GM12878 (cell line): ENCODE data around the gene TMEM150A. TPM values are rescaled to one million over a fixed set of nuclear protein-coding genes. Genes with fewer than 3 reads are reported as not detected.

Experiments used
- ATAC-seq: fragments of 200-7000 bp; cut with Tn5 transposase; 3 replicates; pipeline ENCODE4 v1.9.1; 2020; ENCODE audit warnings: mild to moderate bottlenecking, moderate library complexity
- BruUV-seq: library from RNA; stranded (reverse); fragments of 400-500 nt; replicated peaks from 2 replicates; lab custom pipeline; 2021; lab: Mats Ljungman, UMichigan
- CTCF ChIA-PET: fragments of 300-600 bp; sonication (Branson Sonifier 250); formaldehyde crosslinking; extraction: SDS; loops from one replicate; lab custom pipeline; 2021; ENCODE audit warnings: inconsistent platforms; lab: Yijun Ruan, JAX
- POLR2A ChIA-PET: fragments of 350-600 bp; formaldehyde crosslinking; extraction: SDS; loops from one replicate; lab custom pipeline; 2021; ENCODE audit warnings: inconsistent platforms; lab: Charles Lee
- RAD21 ChIA-PET: fragments of 300-600 bp; sonication (Branson Sonifier 250); formaldehyde crosslinking; loops from one replicate; lab custom pipeline; 2023; ENCODE audit warnings: antibody characterized with exemption; ENCODE audit not compliant: unreplicated experiment; lab: Charles Lee
- SMC1A ChIA-PET: fragments of 300-600 bp; sonication (Branson Sonifier 250); formaldehyde crosslinking; loops from one replicate; lab custom pipeline; 2023; ENCODE audit not compliant: unreplicated experiment, uncharacterized antibody; lab: Charles Lee
- DNase-seq: peaks from one replicate; pipeline ENCODE4 v3.0.0-alpha.2; 2011; ENCODE audit warnings: low read depth, low spot score
- FAIRE-seq: peaks from 3 replicates; lab custom pipeline; 2011; peaks lifted over from hg19 to GRCh38; lab: Jason Lieb, UNC
- H2AFZ ChIP-seq: 2 replicates; pipeline ENCODE4 v1.6.0; 2011; ENCODE audit warnings: low read depth, low read length, control low read depth; ENCODE audit not compliant: control insufficient read depth
- H3K27ac ChIP-seq: 2 replicates; pipeline ENCODE4 v1.5.1; 2011; ENCODE audit warnings: control low read depth; ENCODE audit not compliant: control insufficient read depth, insufficient read depth
- H3K27me3 ChIP-seq, 2 experiments: replicated peaks in 1 of 2; 2 replicates each; pipeline versions ENCODE4 v1.6.0 to v1.6.1; 2011; ENCODE audit warnings: low read length in 1 of 2; ENCODE audit not compliant: control insufficient read depth in 2 of 2, insufficient read depth in 2 of 2
- H3K36me3 ChIP-seq, 2 experiments: 2 replicates each; pipeline ENCODE4 v1.5.1; 2011; ENCODE audit warnings: low read length in 1 of 2; ENCODE audit not compliant: control insufficient read depth in 2 of 2, insufficient read depth in 2 of 2
- H3K4me1 ChIP-seq: 2 replicates; pipeline ENCODE4 v1.6.1; 2011; ENCODE audit warnings: mild to moderate bottlenecking, low read length, moderate library complexity, mixed read lengths; ENCODE audit not compliant: control insufficient read depth, insufficient read depth
- H3K4me2 ChIP-seq: 2 replicates; pipeline ENCODE4 v1.6.0; 2011; ENCODE audit warnings: control low read depth; ENCODE audit not compliant: control insufficient read depth, insufficient read depth
- H3K4me3 ChIP-seq: fragments of 200-600 bp; sonication (generic); 2 replicates; pipeline ENCODE4 v1.5.1; 2016
- H3K79me2 ChIP-seq: 2 replicates; pipeline ENCODE4 v1.6.0; 2011; ENCODE audit warnings: low read length; ENCODE audit not compliant: control insufficient read depth, insufficient read depth
- H3K9ac ChIP-seq: 2 replicates; pipeline ENCODE4 v1.8.0; 2011; ENCODE audit warnings: low read length, control low read depth, mixed read lengths; ENCODE audit not compliant: control insufficient read depth, insufficient read depth
- H3K9me3 ChIP-seq: replicated peaks from 3 replicates; pipeline ENCODE4 v1.5.1; 2011; ENCODE audit warnings: mild to moderate bottlenecking, low read length; ENCODE audit not compliant: control insufficient read depth, insufficient read depth
- H4K20me1 ChIP-seq: 2 replicates; pipeline ENCODE4 v1.6.0; 2011; ENCODE audit not compliant: control insufficient read depth, insufficient read depth
- ASH2L ChIP-seq: fragments of 300-600, 200-600 bp; sonication (generic); IDR thresholded peaks from 2 replicates; pipeline ENCODE4 v1.6.1; 2017; ENCODE audit warnings: low read depth, mild to moderate bottlenecking, borderline replicate concordance
- BRCA1 ChIP-seq: IDR thresholded peaks from 2 replicates; pipeline ENCODE4 v1.6.1; 2011; ENCODE audit warnings: low read depth, low read length, improper control_type of control experiment
- FOXM1 ChIP-seq: IDR thresholded peaks from 2 replicates; pipeline ENCODE4 v1.6.1; 2012; ENCODE audit warnings: low read depth, mild to moderate bottlenecking, inconsistent platforms, low read length, moderate library complexity
- HDAC6 ChIP-seq: fragments of 200-600 bp; sonication (generic); IDR thresholded peaks from one replicate; pipeline ENCODE4 v1.8.0; 2017; ENCODE audit warnings: antibody characterized with exemption; ENCODE audit not compliant: unreplicated experiment
- JUNB ChIP-seq: IDR thresholded peaks from 2 replicates; pipeline ENCODE4 v1.6.1; 2016; ENCODE audit warnings: antibody characterized with exemption, mild to moderate bottlenecking
- KAT2A ChIP-seq: conservative IDR thresholded peaks from 2 replicates; pipeline ENCODE4 v1.6.1; 2011; ENCODE audit warnings: low read depth, low read length; ENCODE audit not compliant: control insufficient read depth
- PAX5 ChIP-seq: IDR thresholded peaks from 2 replicates; pipeline ENCODE4 v1.6.1; 2011; ENCODE audit warnings: low read depth, low read length, borderline replicate concordance
- PML ChIP-seq: IDR thresholded peaks from 2 replicates; pipeline ENCODE4 v1.6.1; 2012; ENCODE audit warnings: low read length, inconsistent platforms
- RAD21 ChIP-seq: IDR thresholded peaks from 2 replicates; pipeline ENCODE4 v1.6.1; 2011; ENCODE audit warnings: mild to moderate bottlenecking, low read depth, low read length, moderate library complexity; ENCODE audit not compliant: insufficient read depth
- SMC3 ChIP-seq: IDR thresholded peaks from 2 replicates; pipeline ENCODE4 v1.6.1; 2011; ENCODE audit warnings: low read length, improper control_type of control experiment, borderline replicate concordance
- WGBS: methylation state at CpG from one replicate; pipeline ENCODE4 v1.1.6; 2016; ENCODE audit warnings: low lambda C conversion rate; ENCODE audit not compliant: insufficient replicate concordance, insufficient coverage; ENCODE audit errors: missing lambda C conversion rate; 5-methylcytosine and 5-hydroxymethylcytosine counted together
- in situ Hi-C: fragments of 300-500 bp; cut with MboI; formaldehyde crosslinking; loops from 9 replicates; pipeline ENCODE4 v1.14.3; 2018; ENCODE audit warnings: mixed read lengths
- intact Hi-C: fragments of 100-400 bp; cut with micrococcal nuclease; formaldehyde crosslinking; loops from one replicate; pipeline ENCODE4 v1.14.2; 2022; ENCODE audit not compliant: unreplicated experiment
- polyA plus RNA-seq, 11 experiments: library from polyadenylated mRNA; depleted of rRNA in 4 of 11; unstranded in 6 of 11; stranded (reverse) in 5 of 11; fragments of >200 nt; fragmentation: Nextera tagmentation in 4 of 11; fragmentation: Illumina TruSeq in 1 of 11; extraction: Ambion mirVana in 4 of 11; extraction: Trizol in 1 of 11; gene quantifications; 1 replicate in 1 of 11; 2 replicates in 10 of 11; pipeline versions ENCODE4 v1.2.1 to v1.2.3, GENCODE V29; 2011 to 2016; ENCODE audit warnings: inconsistent platforms in 2 of 11, missing spikeins in 2 of 11, low read depth in 1 of 11
- total RNA-seq, 4 experiments: library from RNA; depleted of rRNA in 3 of 4; stranded (reverse); fragments of >200 nt in 3 of 4; fragmentation: Illumina TruSeq in 1 of 4; extraction: Trizol in 1 of 4; gene quantifications; 2 replicates each; pipeline versions ENCODE4 v1.2.1 to v1.2.3, GENCODE V29; 2013 to 2021
- TF ChIP-seq, protein P1 (sequence below): fragments of 450-650 bp; IDR thresholded peaks from 2 replicates; pipeline ENCODE4 v1.6.1; 2017; ENCODE audit warnings: mild to moderate bottlenecking
- TF ChIP-seq, protein P2 (sequence below): IDR thresholded peaks from 2 replicates; pipeline ENCODE4 v1.6.1; 2012; ENCODE audit warnings: low read length, inconsistent platforms
- TF ChIP-seq, protein P3 (sequence below): fragments of 450-650 bp; IDR thresholded peaks from 2 replicates; pipeline ENCODE4 v1.6.1; 2017; ENCODE audit warnings: borderline replicate concordance
- TF ChIP-seq, protein P4 (sequence below), 3 experiments: IDR thresholded peaks in 2 of 3; conservative IDR thresholded peaks in 1 of 3; 2 replicates each; pipeline ENCODE4 v1.5.1; 2011; ENCODE audit warnings: low read depth in 3 of 3, low read length in 3 of 3, mild to moderate bottlenecking in 3 of 3, control low read depth in 2 of 3, moderate library complexity in 2 of 3, inconsistent platforms in 1 of 3, mixed read lengths in 1 of 3; ENCODE audit not compliant: control insufficient read depth in 2 of 3, insufficient read depth in 1 of 3; ENCODE audit errors: extremely low read depth in 1 of 3

TMEM150A gene
- total and polyA plus RNA-seq, 10 of the 15 experiments (the other 5 are each of a cell fraction or from before 2014, with no cell fraction given): 0.45 to 4.4 (median 2.6) TPM

DNA sequence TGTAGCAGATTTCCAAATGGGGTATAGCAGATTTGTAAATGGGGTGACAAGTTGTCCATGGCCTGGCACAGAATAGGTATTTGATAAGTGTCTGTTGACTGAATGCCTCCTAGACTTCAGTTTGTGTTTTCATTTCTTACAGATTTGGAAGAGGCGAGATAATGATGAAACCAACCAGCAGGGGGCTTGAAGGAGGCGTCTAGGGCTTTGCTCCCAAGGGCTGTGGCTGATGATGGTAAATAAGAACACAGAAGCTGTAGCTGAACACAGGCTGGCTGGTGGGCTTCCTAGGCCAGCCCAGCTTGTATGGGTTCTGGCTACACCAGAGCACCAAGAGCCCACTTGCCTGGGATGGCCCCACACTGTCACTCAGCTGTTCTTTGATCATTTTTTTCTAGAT lies 46.1 kb upstream of the TMEM150A start:
- H2AFZ ChIP-seq: no peak overlapping the region
- ChIA-PET RAD21 (interaction anchor here (0.8 to 4.1 kb wide), 5 partner anchors 11 to 59 kb away, joined by 3 to 16 read pairs (median 3); no protein-coding TSS in a partner anchor), CTCF (interaction anchor here (0.7 to 3.3 kb wide), 9 partner anchors 11 to 80 kb away, joined by 3 to 36 read pairs (median 4); partner anchors contain the start of gene GNLY), POLR2A (interaction anchor here (0.7 to 1.0 kb wide), 2 partner anchors 20 to 53 kb away, joined by 3 read pairs; partner anchors contain the start of gene RNF181), SMC1A (interaction anchor here (0.5 to 2.9 kb wide), 4 partner anchors 10 to 56 kb away, joined by 3 to 11 read pairs (median 3); no protein-coding TSS in a partner anchor)
- no peak overlapping the region for H3K4me3 ChIP-seq
- no peak overlapping the region for H3K4me2 ChIP-seq
- no peaks in the 10 kb centered on the region for H3K79me2 ChIP-seq
- no peak for FAIRE-seq
- in situ Hi-C loops: no loop called here
- ATAC-seq: peak; percentile 83
- H4K20me1 ChIP-seq: no peaks in the 10 kb centered on the region
- intact Hi-C loops: no loop called here
- H3K9me3 ChIP-seq: no peaks in the 10 kb centered on the region
- WGBS: 67% methylated on average over 2 of the region's 2 CpGs
- no peak overlapping the region for H3K9ac ChIP-seq
- no peaks in the 10 kb centered on the region for H3K27me3 ChIP-seq
- H3K4me1 ChIP-seq: peaks cover 13% of the 10 kb centered on the region
- no peak overlapping the region for H3K27ac ChIP-seq
- H3K36me3 ChIP-seq: peaks cover 29 to 36% of the 10 kb centered on the region in 2 experiments
- no TSS peak for BruUV-seq
- TF ChIP-seq SMC3: peak; percentile 20; the same call in 1 of the 2 replicates
- TF ChIP-seq, protein P1, sequence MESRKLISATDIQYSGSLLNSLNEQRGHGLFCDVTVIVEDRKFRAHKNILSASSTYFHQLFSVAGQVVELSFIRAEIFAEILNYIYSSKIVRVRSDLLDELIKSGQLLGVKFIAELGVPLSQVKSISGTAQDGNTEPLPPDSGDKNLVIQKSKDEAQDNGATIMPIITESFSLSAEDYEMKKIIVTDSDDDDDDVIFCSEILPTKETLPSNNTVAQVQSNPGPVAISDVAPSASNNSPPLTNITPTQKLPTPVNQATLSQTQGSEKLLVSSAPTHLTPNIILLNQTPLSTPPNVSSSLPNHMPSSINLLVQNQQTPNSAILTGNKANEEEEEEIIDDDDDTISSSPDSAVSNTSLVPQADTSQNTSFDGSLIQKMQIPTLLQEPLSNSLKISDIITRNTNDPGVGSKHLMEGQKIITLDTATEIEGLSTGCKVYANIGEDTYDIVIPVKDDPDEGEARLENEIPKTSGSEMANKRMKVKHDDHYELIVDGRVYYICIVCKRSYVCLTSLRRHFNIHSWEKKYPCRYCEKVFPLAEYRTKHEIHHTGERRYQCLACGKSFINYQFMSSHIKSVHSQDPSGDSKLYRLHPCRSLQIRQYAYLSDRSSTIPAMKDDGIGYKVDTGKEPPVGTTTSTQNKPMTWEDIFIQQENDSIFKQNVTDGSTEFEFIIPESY: no peak
- no peak for TF ChIP-seq BRCA1
- TF ChIP-seq, protein P2, sequence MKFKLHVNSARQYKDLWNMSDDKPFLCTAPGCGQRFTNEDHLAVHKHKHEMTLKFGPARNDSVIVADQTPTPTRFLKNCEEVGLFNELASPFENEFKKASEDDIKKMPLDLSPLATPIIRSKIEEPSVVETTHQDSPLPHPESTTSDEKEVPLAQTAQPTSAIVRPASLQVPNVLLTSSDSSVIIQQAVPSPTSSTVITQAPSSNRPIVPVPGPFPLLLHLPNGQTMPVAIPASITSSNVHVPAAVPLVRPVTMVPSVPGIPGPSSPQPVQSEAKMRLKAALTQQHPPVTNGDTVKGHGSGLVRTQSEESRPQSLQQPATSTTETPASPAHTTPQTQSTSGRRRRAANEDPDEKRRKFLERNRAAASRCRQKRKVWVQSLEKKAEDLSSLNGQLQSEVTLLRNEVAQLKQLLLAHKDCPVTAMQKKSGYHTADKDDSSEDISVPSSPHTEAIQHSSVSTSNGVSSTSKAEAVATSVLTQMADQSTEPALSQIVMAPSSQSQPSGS: no peak
- no peak for TF ChIP-seq ASH2L
- no peak for TF ChIP-seq KAT2A
- peak; percentile 33 for TF ChIP-seq RAD21
- no peak for TF ChIP-seq FOXM1
- no peak for TF ChIP-seq HDAC6
- no peak for TF ChIP-seq PML
- TF ChIP-seq, protein P3, sequence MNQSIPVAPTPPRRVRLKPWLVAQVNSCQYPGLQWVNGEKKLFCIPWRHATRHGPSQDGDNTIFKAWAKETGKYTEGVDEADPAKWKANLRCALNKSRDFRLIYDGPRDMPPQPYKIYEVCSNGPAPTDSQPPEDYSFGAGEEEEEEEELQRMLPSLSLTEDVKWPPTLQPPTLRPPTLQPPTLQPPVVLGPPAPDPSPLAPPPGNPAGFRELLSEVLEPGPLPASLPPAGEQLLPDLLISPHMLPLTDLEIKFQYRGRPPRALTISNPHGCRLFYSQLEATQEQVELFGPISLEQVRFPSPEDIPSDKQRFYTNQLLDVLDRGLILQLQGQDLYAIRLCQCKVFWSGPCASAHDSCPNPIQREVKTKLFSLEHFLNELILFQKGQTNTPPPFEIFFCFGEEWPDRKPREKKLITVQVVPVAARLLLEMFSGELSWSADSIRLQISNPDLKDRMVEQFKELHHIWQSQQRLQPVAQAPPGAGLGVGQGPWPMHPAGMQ: no peak
- TF ChIP-seq JUNB: no peak
- TF ChIP-seq PAX5: no peak
- TF ChIP-seq, protein P4, sequence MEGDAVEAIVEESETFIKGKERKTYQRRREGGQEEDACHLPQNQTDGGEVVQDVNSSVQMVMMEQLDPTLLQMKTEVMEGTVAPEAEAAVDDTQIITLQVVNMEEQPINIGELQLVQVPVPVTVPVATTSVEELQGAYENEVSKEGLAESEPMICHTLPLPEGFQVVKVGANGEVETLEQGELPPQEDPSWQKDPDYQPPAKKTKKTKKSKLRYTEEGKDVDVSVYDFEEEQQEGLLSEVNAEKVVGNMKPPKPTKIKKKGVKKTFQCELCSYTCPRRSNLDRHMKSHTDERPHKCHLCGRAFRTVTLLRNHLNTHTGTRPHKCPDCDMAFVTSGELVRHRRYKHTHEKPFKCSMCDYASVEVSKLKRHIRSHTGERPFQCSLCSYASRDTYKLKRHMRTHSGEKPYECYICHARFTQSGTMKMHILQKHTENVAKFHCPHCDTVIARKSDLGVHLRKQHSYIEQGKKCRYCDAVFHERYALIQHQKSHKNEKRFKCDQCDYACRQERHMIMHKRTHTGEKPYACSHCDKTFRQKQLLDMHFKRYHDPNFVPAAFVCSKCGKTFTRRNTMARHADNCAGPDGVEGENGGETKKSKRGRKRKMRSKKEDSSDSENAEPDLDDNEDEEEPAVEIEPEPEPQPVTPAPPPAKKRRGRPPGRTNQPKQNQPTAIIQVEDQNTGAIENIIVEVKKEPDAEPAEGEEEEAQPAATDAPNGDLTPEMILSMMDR (IDR thresholded peaks at IDR 0.05 in 2 of 3, conservative IDR thresholded peaks at IDR 0.05 in 1 of 3; ENCODE audit: control insufficient read depth in 2 of 3, extremely low read depth in 1 of 3, insufficient read depth in 1 of 3, low read depth in 3 of 3, low read length in 3 of 3): peak; percentile 28 to 52 (median 49); a peak in 5 of 6 replicates
- no peak for DNase-seq
